Measurements from ENCODE around the gene KLHL17. TPM values are rescaled to one million over a fixed set of nuclear protein-coding genes. Genes with fewer than 3 reads are reported as not detected.

Gene KLHL17
- total RNA-seq, 1 experiment from 2014 or later = 27.8 TPM

- intact Hi-C loops (cut with micrococcal nuclease; ENCODE audit: unreplicated experiment) = no loop called here
- BruUV-seq (replicated peaks) = TSS peak; percentile 93
These were observed 1.3 kb upstream of the KLHL17 start, which contains the start of gene NOC2L for GRCh38 chr1:958823-959730. Gene NOC2L (minus strand): TSS chr1:959256. CDS start chr1:959240, 16 bp downstream.

GRCh38 chr1:959731-960362 lies 537 bp upstream of the KLHL17 start:
- intact Hi-C loops (cut with micrococcal nuclease; ENCODE audit: unreplicated experiment) = no loop called here
- no peak overlapping the region for H3K27ac Mint-ChIP-seq (ENCODE audit: unreplicated experiment)
- no peaks in the 10 kb centered on the region for H3K27me3 Mint-ChIP-seq (ENCODE audit: unreplicated experiment)
- DNase-seq = no peak
- BruUV-seq (replicated peaks) = no TSS peak
- CTCF ChIA-PET = no interaction called here
- no peaks in the 10 kb centered on the region for H3K9me3 Mint-ChIP-seq (ENCODE audit: low read depth, unreplicated experiment)
- H3K4me3 Mint-ChIP-seq (ENCODE audit: low read depth, unreplicated experiment) = peak overlapping the region; percentile 85
- H3K4me1 Mint-ChIP-seq (ENCODE audit: low read depth, unreplicated experiment) = peaks cover 15% of the 10 kb centered on the region
- no peak for TF ChIP-seq CTCF (IDR thresholded peaks at IDR 0.05; ENCODE audit: unreplicated experiment)
- H3K36me3 Mint-ChIP-seq (ENCODE audit: insufficient read depth, unreplicated experiment) = peaks cover 28% of the 10 kb centered on the region

More at GRCh38 chr1:958823-959730, 1.3 kb upstream of the KLHL17 start, which contains the start of gene NOC2L:
- H3K4me1 Mint-ChIP-seq (ENCODE audit: low read depth, unreplicated experiment) = peaks cover 15% of the 10 kb centered on the region
- no peaks in the 10 kb centered on the region for H3K9me3 Mint-ChIP-seq (ENCODE audit: low read depth, unreplicated experiment)
- DNase-seq = peak; percentile 91
- CTCF ChIA-PET = interaction anchor here (1.0 kb wide), 1 partner anchor 17 kb away, joined by 3 read pairs; no protein-coding TSS in a partner anchor
- H3K27me3 Mint-ChIP-seq (ENCODE audit: unreplicated experiment) = no peaks in the 10 kb centered on the region
- H3K4me3 Mint-ChIP-seq (ENCODE audit: low read depth, unreplicated experiment) = peak within 1 kb of the TSS; percentile 85
- peaks cover 27% of the 10 kb centered on the region for H3K36me3 Mint-ChIP-seq (ENCODE audit: insufficient read depth, unreplicated experiment)
- TF ChIP-seq CTCF (IDR thresholded peaks at IDR 0.05; ENCODE audit: unreplicated experiment) = no peak
- H3K27ac Mint-ChIP-seq (ENCODE audit: unreplicated experiment) = peak within 1 kb of the TSS; percentile 47

- Mint-ChIP-seq H3K4me3 (ENCODE audit: low read depth, unreplicated experiment) (peak overlapping the region; percentile 55), H3K9me3 (ENCODE audit: low read depth, unreplicated experiment) (no peaks in the 10 kb centered on the region), H3K4me1 (ENCODE audit: low read depth, unreplicated experiment) (peaks cover 15% of the 10 kb centered on the region), H3K27ac (ENCODE audit: unreplicated experiment) (no peak overlapping the region), H3K27me3 (ENCODE audit: unreplicated experiment) (no peaks in the 10 kb centered on the region), H3K36me3 (ENCODE audit: insufficient read depth, unreplicated experiment) (peaks cover 34% of the 10 kb centered on the region)
- DNase-seq = no peak
- no TSS peak for BruUV-seq (replicated peaks)
- no peak for TF ChIP-seq CTCF (IDR thresholded peaks at IDR 0.05; ENCODE audit: unreplicated experiment)
- CTCF ChIA-PET = no interaction called here
- intact Hi-C loops (cut with micrococcal nuclease; ENCODE audit: unreplicated experiment) = no loop called here
These were observed 817 bp downstream of the KLHL17 start for GRCh38 chr1:961132-961669.

- Mint-ChIP-seq H3K27me3 (ENCODE audit: unreplicated experiment) (no peaks in the 10 kb centered on the region), H3K4me1 (ENCODE audit: low read depth, unreplicated experiment) (peaks cover 6% of the 10 kb centered on the region), H3K9me3 (ENCODE audit: low read depth, unreplicated experiment) (no peaks in the 10 kb centered on the region), H3K27ac (ENCODE audit: unreplicated experiment) (no peak overlapping the region), H3K4me3 (ENCODE audit: low read depth, unreplicated experiment) (peak overlapping the region; percentile 55), H3K36me3 (ENCODE audit: insufficient read depth, unreplicated experiment) (peaks cover 37% of the 10 kb centered on the region)
- intact Hi-C loops (cut with micrococcal nuclease; ENCODE audit: unreplicated experiment) = no loop called here
- no TSS peak for BruUV-seq (replicated peaks)
- no peak for TF ChIP-seq CTCF (IDR thresholded peaks at IDR 0.05; ENCODE audit: unreplicated experiment)
- DNase-seq = no peak
- CTCF ChIA-PET = no interaction called here
These were observed 2.3 kb downstream of the KLHL17 start for GRCh38 chr1:962381-963300.
